ENCODE data around the gene ZNF609.

The ZNF609 gene

GRCh38 chr15:64698823-64699222, 238.4 kb downstream of the ZNF609 start:
- no peak for DNase-seq (ENCODE audit: low read depth)
- no peak for TF ChIP-seq CTCF (IDR thresholded peaks at IDR 0.05; ENCODE audit: control insufficient read depth, extremely low read depth, insufficient read depth)
- no peak overlapping the region for H3K4me3 ChIP-seq (ENCODE audit: low read depth, low read length)

- H3K4me3 ChIP-seq (ENCODE audit: low read depth, low read length) = no peak overlapping the region
- no peak for TF ChIP-seq CTCF (IDR thresholded peaks at IDR 0.05; ENCODE audit: control insufficient read depth, extremely low read depth, insufficient read depth)
- DNase-seq (ENCODE audit: low read depth) = no peak
Observed at GRCh38 chr15:64699751-64700388, 239.5 kb downstream of the ZNF609 start.

GRCh38 chr15:64701051-64701450, 240.7 kb downstream of the ZNF609 start:
- H3K4me3 ChIP-seq (ENCODE audit: low read depth, low read length) = no peak overlapping the region
- TF ChIP-seq CTCF (IDR thresholded peaks at IDR 0.05; ENCODE audit: control insufficient read depth, extremely low read depth, insufficient read depth) = no peak
- no peak for DNase-seq (ENCODE audit: low read depth)

GRCh38 chr15:64701482-64702184, 241.3 kb downstream of the ZNF609 start:
- no peak for DNase-seq (ENCODE audit: low read depth)
- peak overlapping the region; percentile 91 for H3K4me3 ChIP-seq (ENCODE audit: low read depth, low read length)
- no peak for TF ChIP-seq CTCF (IDR thresholded peaks at IDR 0.05; ENCODE audit: control insufficient read depth, extremely low read depth, insufficient read depth)

GRCh38 chr15:64702816-64703631, 242.6 kb downstream of the ZNF609 start:
- peak; percentile 54 for DNase-seq (ENCODE audit: low read depth)
- TF ChIP-seq CTCF (IDR thresholded peaks at IDR 0.05; ENCODE audit: control insufficient read depth, extremely low read depth, insufficient read depth) = no peak
- peak overlapping the region; percentile 91 for H3K4me3 ChIP-seq (ENCODE audit: low read depth, low read length)

GRCh38 chr15:64703632-64703959, 243.2 kb downstream of the ZNF609 start:
- TF ChIP-seq CTCF (IDR thresholded peaks at IDR 0.05; ENCODE audit: control insufficient read depth, extremely low read depth, insufficient read depth) = no peak
- peak overlapping the region; percentile 91 for H3K4me3 ChIP-seq (ENCODE audit: low read depth, low read length)
- DNase-seq (ENCODE audit: low read depth) = no peak
